HG02981 (cell line): ENCODE results near the gene LAMC1.

Experiments
- ATAC-seq: cut with Tn5 transposase; IDR thresholded peaks from one replicate; pipeline ENCODE4 v1.9.1; 2021; ENCODE audit warnings: mild to moderate bottlenecking, moderate library complexity; ENCODE audit not compliant: unreplicated experiment

LAMC1 gene

DNA sequence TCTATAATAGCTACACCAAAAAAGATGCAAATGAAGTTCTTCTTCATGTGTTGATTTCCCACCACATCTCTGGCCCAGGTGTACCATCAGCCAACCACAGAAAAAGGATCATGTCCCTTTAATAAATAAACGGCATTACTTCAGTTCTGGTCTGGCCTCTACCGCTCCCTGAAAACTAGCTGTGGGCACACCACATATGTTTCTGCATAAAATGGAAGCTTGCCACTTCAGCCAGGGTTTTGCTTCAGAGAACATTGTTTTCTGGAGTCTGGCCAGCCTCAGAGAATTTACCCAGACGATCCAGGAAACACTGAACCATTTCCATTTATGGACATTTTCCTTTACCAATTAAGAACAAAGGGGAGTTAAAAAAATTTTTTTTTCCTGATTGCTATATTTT is 157.0 kb downstream of the LAMC1 start:
- ATAC-seq = peak; percentile 56

DNA sequence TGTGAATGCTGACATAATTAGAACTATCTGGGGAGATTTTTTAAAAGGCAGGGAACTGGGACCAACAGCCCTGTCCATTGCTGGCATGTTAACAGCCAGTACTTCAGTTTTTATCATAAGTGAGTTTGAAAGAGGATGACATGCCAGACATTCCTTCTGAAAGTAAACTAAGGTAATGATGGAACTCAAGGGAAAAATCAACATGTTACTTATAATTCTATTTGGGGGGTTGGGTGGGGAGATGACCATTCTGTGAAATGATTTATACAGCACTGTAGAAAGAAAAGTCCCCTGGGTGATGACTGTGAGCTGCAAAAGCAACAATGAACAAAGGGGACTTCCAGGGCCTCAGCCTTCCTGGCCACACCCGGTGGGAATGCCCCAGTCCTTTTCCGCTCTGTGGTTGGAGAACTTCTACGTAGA is 157.4 kb downstream of the LAMC1 start:
- ATAC-seq = peak; percentile 56

DNA sequence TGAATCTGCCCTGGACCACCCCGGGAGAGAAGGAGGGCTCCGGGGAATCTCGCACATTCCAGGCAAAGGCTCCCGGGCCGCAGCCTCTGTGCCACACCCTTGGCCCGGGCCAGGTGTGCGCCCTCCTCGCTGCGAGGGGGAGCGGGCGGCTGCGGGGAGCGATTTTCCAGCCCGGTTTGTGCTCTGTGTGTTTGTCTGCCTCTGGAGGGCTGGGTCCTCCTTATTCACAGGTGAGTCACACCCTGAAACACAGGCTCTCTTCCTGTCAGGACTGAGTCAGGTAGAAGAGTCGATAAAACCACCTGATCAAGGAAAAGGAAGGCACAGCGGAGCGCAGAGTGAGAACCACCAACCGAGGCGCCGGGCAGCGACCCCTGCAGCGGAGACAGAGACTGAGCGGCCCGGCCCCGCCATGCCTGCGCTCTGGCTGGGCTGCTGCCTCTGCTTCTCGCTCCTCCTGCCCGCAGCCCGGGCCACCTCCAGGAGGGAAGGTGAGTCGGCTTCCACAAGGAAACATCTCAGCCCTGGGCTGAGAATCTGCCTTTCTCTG is 162.8 kb downstream of the LAMC1 start, which contains the start of gene LAMC2:
TSS of gene LAMC2 (plus strand) at position 324 of the 550 bp plus-strand sequence. CDS start at position 413, 89 bp downstream.
- ATAC-seq = no peak

DNA sequence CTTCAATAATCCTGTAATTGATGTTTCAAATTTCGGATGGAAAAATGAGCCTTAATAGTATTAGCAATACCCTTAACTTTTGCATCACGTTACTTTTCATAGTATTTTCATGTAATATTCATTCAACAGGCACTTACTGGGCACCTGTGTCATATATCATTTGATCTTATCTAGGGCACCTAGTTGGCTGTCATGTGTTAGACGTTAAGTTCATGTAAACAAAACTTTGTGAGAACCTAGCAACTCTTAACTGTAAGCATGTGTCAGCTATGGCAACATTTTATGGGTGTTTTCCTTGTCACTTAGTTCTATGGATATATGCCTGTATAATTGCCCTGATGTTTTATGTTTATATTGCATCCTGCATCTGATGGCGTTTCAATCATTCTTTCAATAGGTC is 163.6 kb downstream of the LAMC1 start:
- no peak for ATAC-seq

DNA sequence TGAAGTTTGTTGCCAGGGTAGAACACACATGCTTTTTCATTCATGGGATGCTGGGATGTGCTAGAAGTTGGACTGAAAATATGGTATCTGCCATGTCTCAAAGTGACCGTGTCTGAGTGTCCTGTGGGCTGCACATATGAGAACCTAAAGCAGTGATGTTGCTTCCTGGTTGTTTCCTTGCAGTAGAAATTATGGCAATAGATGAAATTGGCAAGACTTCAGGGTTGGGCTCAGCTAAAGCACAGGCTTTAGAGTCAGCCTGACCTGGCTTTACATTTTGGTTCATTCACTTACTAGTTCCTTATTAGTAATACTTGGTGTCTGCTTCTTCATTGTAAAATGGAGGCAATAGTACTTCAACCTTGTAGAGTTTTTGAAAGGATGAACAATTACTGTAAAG is 165.0 kb downstream of the LAMC1 start:
- ATAC-seq = no peak

DNA sequence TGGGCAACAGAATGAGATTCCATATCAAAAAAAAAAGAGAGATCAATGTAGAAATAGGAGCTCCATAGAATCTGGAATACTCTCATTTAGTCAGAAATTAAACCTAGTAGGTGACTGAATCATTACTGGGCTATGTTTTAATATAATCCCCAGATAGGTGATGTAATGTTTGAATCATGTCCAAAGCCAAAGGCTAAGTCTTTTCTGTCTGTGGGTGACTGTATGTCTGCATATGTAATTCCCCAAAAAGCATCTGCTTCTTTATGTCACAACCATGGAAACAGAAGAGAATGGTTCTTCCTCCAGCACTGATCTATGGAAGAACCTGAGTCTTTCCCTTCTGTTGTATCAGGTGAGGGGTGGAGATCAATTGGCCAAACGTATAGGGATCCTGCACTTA is 168.6 kb downstream of the LAMC1 start:
- ATAC-seq = no peak

DNA sequence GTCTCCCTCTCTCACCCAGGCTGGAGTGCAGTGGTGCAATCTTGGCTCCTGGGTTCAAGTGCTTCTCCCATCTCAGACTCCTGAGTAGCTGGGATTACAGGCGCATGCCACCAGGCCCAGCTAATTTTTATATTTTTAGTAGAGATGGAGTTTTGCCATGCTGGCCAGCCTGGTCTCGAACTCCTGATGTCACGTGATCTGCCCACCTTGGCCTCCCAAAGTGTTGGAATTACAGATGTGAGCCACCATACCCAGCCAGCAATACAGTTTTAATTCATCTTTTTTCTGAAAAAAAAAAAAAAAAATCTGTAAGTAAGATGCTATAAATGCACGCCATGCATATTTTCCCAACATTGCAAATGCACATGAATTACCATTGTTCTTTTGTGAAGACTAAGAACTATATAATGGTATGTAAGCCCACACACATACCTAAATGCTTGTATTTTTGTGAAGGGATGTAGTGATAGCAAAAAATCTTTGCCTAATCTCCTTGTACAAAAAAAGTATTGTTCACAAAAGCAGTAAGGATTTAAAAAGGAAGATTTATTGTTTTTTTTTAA is 170.8 kb downstream of the LAMC1 start:
- no peak for ATAC-seq

DNA sequence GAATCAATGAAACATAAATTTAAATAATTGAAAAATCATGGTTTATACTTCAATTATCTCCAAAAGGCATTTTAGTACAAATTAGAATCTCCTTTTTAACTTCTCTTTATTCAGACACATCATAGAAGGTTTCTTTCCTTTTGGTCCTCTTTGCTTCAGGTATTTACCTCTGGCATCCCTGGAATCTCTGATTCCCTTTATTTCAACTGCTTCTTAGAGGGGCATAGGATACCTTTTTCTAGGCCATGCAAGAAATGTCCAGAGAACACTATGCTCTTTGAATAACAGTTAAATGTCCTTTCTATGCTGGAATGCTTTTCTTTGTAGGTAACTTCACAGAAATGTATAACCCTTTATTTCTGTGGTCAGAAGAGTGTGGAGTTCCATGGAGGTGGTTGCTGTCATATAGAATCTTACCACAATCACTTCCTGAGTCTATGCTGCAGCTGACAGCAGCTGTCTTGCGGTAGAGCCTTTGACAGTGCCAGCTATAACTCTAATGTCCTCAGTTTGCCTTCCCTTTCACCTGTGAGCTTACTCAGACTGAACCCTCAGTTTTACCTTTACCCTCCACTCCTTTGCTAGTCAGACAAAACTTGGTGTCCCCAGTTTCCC is 171.4 kb downstream of the LAMC1 start:
- ATAC-seq = peak; percentile 96

DNA sequence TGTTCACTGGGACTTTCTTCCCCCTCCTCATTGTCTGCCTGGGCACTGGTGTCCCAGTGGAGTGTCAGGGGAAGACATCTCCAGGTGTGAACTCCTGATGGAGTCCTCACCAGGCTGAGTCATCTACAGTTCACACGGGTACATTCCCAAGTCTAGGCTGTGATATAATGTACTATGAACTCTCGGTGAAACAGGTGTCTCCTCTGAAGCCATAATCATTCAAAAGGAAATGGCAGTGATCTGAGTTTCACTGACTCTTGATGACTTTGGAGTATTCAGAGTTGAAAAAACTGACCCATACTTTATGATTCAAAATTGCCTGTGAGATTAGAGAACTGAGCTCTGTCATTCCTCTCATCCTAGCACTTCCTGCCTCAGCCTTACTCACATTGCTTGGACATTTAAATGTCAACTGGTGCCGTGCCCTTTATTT is 171.9 kb downstream of the LAMC1 start:
- peak; percentile 35 for ATAC-seq
